GM23338 (cell line): ENCODE data around the gene OGG1.

ENCODE experiments used
- CREB1 ChIP-seq: fragments of 250-450 bp; sonication (Bioruptor Pico); IDR thresholded peaks from 2 replicates; pipeline ENCODE4 v1.5.0; 2020; ENCODE audit warnings: low read depth, mild to moderate bottlenecking, moderate library complexity
- EZH2 ChIP-seq: fragments of 200-600 bp; sonication (generic); IDR thresholded peaks from one replicate; pipeline ENCODE4 v1.8.0; 2017; ENCODE audit warnings: antibody characterized with exemption, mild to moderate bottlenecking, low read depth; ENCODE audit not compliant: unreplicated experiment
- POLR2AphosphoS5 ChIP-seq: IDR thresholded peaks from 2 replicates; pipeline ENCODE4 v1.6.1; 2016; ENCODE audit warnings: antibody characterized with exemption, low read depth
- ZNF114 ChIP-seq: fragments of 250-450 bp; sonication (Bioruptor Pico); IDR thresholded peaks from 2 replicates; pipeline ENCODE4 v1.5.0; 2020; ENCODE audit warnings: mild to moderate bottlenecking, moderate library complexity
- TF ChIP-seq, protein P1 (sequence below): fragments of 250-450 bp; sonication (Bioruptor Pico); IDR thresholded peaks from 2 replicates; pipeline ENCODE4 v1.5.0; 2020; ENCODE audit warnings: mild to moderate bottlenecking, moderate library complexity
- TF ChIP-seq, protein P2 (sequence below), 2 experiments: fragments of 200-600 bp in 1 of 2; sonication (generic) in 1 of 2; conservative IDR thresholded peaks; 2 replicates each; pipeline versions ENCODE4 v1.5.1 to v1.6.1; 2016 to 2017; ENCODE audit warnings: antibody characterized with exemption in 2 of 2, low read depth in 2 of 2, mild to moderate bottlenecking in 2 of 2, moderate library complexity in 1 of 2
- TF ChIP-seq, protein P3 (sequence below): IDR thresholded peaks from one replicate; pipeline ENCODE4 v1.6.1; 2018; ENCODE audit warnings: antibody characterized with exemption; ENCODE audit not compliant: unreplicated experiment

- TF ChIP-seq, protein P1, sequence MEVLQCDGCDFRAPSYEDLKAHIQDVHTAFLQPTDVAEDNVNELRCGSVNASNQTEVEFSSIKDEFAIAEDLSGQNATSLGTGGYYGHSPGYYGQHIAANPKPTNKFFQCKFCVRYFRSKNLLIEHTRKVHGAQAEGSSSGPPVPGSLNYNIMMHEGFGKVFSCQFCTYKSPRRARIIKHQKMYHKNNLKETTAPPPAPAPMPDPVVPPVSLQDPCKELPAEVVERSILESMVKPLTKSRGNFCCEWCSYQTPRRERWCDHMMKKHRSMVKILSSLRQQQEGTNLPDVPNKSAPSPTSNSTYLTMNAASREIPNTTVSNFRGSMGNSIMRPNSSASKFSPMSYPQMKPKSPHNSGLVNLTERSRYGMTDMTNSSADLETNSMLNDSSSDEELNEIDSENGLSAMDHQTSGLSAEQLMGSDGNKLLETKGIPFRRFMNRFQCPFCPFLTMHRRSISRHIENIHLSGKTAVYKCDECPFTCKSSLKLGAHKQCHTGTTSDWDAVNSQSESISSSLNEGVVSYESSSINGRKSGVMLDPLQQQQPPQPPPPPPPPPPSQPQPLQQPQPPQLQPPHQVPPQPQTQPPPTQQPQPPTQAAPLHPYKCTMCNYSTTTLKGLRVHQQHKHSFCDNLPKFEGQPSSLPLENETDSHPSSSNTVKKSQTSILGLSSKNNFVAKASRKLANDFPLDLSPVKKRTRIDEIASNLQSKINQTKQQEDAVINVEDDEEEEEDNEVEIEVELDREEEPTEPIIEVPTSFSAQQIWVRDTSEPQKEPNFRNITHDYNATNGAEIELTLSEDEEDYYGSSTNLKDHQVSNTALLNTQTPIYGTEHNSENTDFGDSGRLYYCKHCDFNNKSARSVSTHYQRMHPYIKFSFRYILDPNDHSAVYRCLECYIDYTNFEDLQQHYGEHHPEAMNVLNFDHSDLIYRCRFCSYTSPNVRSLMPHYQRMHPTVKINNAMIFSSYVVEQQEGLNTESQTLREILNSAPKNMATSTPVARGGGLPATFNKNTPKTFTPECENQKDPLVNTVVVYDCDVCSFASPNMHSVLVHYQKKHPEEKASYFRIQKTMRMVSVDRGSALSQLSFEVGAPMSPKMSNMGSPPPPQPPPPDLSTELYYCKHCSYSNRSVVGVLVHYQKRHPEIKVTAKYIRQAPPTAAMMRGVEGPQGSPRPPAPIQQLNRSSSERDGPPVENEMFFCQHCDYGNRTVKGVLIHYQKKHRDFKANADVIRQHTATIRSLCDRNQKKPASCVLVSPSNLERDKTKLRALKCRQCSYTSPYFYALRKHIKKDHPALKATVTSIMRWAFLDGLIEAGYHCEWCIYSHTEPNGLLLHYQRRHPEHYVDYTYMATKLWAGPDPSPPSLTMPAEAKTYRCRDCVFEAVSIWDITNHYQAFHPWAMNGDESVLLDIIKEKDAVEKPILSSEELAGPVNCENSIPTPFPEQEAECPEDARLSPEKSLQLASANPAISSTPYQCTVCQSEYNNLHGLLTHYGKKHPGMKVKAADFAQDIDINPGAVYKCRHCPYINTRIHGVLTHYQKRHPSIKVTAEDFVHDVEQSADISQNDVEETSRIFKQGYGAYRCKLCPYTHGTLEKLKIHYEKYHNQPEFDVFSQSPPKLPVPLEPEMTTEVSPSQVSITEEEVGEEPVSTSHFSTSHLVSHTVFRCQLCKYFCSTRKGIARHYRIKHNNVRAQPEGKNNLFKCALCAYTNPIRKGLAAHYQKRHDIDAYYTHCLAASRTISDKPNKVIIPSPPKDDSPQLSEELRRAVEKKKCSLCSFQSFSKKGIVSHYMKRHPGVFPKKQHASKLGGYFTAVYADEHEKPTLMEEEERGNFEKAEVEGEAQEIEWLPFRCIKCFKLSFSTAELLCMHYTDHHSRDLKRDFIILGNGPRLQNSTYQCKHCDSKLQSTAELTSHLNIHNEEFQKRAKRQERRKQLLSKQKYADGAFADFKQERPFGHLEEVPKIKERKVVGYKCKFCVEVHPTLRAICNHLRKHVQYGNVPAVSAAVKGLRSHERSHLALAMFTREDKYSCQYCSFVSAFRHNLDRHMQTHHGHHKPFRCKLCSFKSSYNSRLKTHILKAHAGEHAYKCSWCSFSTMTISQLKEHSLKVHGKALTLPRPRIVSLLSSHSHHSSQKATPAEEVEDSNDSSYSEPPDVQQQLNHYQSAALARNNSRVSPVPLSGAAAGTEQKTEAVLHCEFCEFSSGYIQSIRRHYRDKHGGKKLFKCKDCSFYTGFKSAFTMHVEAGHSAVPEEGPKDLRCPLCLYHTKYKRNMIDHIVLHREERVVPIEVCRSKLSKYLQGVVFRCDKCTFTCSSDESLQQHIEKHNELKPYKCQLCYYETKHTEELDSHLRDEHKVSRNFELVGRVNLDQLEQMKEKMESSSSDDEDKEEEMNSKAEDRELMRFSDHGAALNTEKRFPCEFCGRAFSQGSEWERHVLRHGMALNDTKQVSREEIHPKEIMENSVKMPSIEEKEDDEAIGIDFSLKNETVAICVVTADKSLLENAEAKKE: no peak
- TF ChIP-seq, protein P2, sequence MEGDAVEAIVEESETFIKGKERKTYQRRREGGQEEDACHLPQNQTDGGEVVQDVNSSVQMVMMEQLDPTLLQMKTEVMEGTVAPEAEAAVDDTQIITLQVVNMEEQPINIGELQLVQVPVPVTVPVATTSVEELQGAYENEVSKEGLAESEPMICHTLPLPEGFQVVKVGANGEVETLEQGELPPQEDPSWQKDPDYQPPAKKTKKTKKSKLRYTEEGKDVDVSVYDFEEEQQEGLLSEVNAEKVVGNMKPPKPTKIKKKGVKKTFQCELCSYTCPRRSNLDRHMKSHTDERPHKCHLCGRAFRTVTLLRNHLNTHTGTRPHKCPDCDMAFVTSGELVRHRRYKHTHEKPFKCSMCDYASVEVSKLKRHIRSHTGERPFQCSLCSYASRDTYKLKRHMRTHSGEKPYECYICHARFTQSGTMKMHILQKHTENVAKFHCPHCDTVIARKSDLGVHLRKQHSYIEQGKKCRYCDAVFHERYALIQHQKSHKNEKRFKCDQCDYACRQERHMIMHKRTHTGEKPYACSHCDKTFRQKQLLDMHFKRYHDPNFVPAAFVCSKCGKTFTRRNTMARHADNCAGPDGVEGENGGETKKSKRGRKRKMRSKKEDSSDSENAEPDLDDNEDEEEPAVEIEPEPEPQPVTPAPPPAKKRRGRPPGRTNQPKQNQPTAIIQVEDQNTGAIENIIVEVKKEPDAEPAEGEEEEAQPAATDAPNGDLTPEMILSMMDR (conservative IDR thresholded peaks at IDR 0.05; ENCODE audit: low read depth in 2 of 2): no peak
- TF ChIP-seq ZNF114 (CRISPR knock-in tag): no peak
- TF ChIP-seq, protein P3, sequence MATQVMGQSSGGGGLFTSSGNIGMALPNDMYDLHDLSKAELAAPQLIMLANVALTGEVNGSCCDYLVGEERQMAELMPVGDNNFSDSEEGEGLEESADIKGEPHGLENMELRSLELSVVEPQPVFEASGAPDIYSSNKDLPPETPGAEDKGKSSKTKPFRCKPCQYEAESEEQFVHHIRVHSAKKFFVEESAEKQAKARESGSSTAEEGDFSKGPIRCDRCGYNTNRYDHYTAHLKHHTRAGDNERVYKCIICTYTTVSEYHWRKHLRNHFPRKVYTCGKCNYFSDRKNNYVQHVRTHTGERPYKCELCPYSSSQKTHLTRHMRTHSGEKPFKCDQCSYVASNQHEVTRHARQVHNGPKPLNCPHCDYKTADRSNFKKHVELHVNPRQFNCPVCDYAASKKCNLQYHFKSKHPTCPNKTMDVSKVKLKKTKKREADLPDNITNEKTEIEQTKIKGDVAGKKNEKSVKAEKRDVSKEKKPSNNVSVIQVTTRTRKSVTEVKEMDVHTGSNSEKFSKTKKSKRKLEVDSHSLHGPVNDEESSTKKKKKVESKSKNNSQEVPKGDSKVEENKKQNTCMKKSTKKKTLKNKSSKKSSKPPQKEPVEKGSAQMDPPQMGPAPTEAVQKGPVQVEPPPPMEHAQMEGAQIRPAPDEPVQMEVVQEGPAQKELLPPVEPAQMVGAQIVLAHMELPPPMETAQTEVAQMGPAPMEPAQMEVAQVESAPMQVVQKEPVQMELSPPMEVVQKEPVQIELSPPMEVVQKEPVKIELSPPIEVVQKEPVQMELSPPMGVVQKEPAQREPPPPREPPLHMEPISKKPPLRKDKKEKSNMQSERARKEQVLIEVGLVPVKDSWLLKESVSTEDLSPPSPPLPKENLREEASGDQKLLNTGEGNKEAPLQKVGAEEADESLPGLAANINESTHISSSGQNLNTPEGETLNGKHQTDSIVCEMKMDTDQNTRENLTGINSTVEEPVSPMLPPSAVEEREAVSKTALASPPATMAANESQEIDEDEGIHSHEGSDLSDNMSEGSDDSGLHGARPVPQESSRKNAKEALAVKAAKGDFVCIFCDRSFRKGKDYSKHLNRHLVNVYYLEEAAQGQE: no peak
- TF ChIP-seq EZH2: no peak
- TF ChIP-seq POLR2AphosphoS5: no peak
- TF ChIP-seq CREB1: no peak
Measured at GRCh38 chr3:9761919-9762318, 12.2 kb downstream of the OGG1 start.
